Osteocyte (in vitro differentiated cells): ENCODE results near the gene ECHDC1. TPM values are rescaled to one million over a fixed set of nuclear protein-coding genes. Genes with fewer than 3 reads are reported as not detected.
"Not testable (repeated sequence)": the region's sequence is repeated elsewhere in the genome, so short reads cannot be mapped to it uniquely, and the experiment has no call there.

Experiments
- DNase-seq: peaks from one replicate; pipeline ENCODE4 v3.0.0; 2021; ENCODE audit warnings: mixed read lengths; ENCODE audit not compliant: unreplicated experiment; ENCODE audit errors: extremely low spot score
- H3K27ac Mint-ChIP-seq: one replicate; pipeline ENCODE4 v1.8.0; 2021; ENCODE audit warnings: mild to moderate bottlenecking, mixed read lengths; ENCODE audit not compliant: unreplicated experiment
- H3K27me3 Mint-ChIP-seq: one replicate; pipeline ENCODE4 v1.8.0; 2021; ENCODE audit warnings: mixed read lengths; ENCODE audit not compliant: unreplicated experiment
- H3K36me3 Mint-ChIP-seq: one replicate; pipeline ENCODE4 v1.8.0; 2021; ENCODE audit warnings: mixed read lengths; ENCODE audit not compliant: unreplicated experiment
- H3K4me1 Mint-ChIP-seq: one replicate; pipeline ENCODE4 v1.8.0; 2021; ENCODE audit warnings: mixed read lengths; ENCODE audit not compliant: unreplicated experiment
- H3K4me3 Mint-ChIP-seq: one replicate; pipeline ENCODE4 v1.8.0; 2021; ENCODE audit warnings: mild to moderate bottlenecking, moderate library complexity, mixed read lengths; ENCODE audit not compliant: unreplicated experiment
- H3K9me3 Mint-ChIP-seq: one replicate; pipeline ENCODE4 v1.8.0; 2021; ENCODE audit warnings: mixed read lengths; ENCODE audit not compliant: unreplicated experiment
- CTCF ChIP-seq: fragments of 200-600 bp; sonication (generic); IDR thresholded peaks from 2 replicates; pipeline ENCODE4 v1.5.0; 2021; ENCODE audit warnings: antibody characterized with exemption, mild to moderate bottlenecking, moderate library complexity
- total RNA-seq: library from RNA; stranded (reverse); gene quantifications from 2 replicates; pipeline ENCODE4 v1.2.1, GENCODE V29; 2021

ECHDC1 gene
- total RNA-seq, 1 donor from 2014 or later, result 47.2 TPM

- Mint-ChIP-seq H3K4me1 (peaks cover 6% of the 10 kb centered on the region), H3K9me3 (peaks cover 5% of the 10 kb centered on the region), H3K36me3 (peaks cover 8% of the 10 kb centered on the region), H3K4me3 (no peak overlapping the region), H3K27ac (no peak overlapping the region), H3K27me3 (no peaks in the 10 kb centered on the region)
- DNase-seq, result no peak
- TF ChIP-seq CTCF, result no peak
Measured at GRCh38 chr6:127342296-127342945, 988 bp downstream of the ECHDC1 start.

GRCh38 chr6:127341471-127342202 is 1.8 kb downstream of the ECHDC1 start:
- H3K27me3 Mint-ChIP-seq, result no peaks in the 10 kb centered on the region
- no peak for DNase-seq
- peaks cover 6% of the 10 kb centered on the region for H3K4me1 Mint-ChIP-seq
- no peak overlapping the region for H3K4me3 Mint-ChIP-seq
- no peak overlapping the region for H3K27ac Mint-ChIP-seq
- H3K36me3 Mint-ChIP-seq, result peaks cover 8% of the 10 kb centered on the region
- no peak for TF ChIP-seq CTCF
- H3K9me3 Mint-ChIP-seq, result peaks cover 3% of the 10 kb centered on the region

- no peak for TF ChIP-seq CTCF
- Mint-ChIP-seq H3K4me3 (no peak overlapping the region), H3K27ac (no peak overlapping the region), H3K9me3 (no peaks in the 10 kb centered on the region), H3K4me1 (peaks cover 6% of the 10 kb centered on the region), H3K36me3 (peaks cover 5% of the 10 kb centered on the region), H3K27me3 (no peaks in the 10 kb centered on the region)
- no peak for DNase-seq
Measured at GRCh38 chr6:127340171-127340570, 3.2 kb downstream of the ECHDC1 start.

GRCh38 chr6:127338936-127339335 is 4.5 kb downstream of the ECHDC1 start:
- no peaks in the 10 kb centered on the region for H3K9me3 Mint-ChIP-seq
- H3K4me1 Mint-ChIP-seq, result peaks cover 6% of the 10 kb centered on the region
- DNase-seq, result no peak
- no peak for TF ChIP-seq CTCF
- H3K4me3 Mint-ChIP-seq, result no peak overlapping the region
- peaks cover 5% of the 10 kb centered on the region for H3K36me3 Mint-ChIP-seq
- H3K27me3 Mint-ChIP-seq, result no peaks in the 10 kb centered on the region
- H3K27ac Mint-ChIP-seq, result no peak overlapping the region

- no peak for TF ChIP-seq CTCF
- no peaks in the 10 kb centered on the region for H3K27me3 Mint-ChIP-seq
- no peaks in the 10 kb centered on the region for H3K9me3 Mint-ChIP-seq
- peaks cover 5% of the 10 kb centered on the region for H3K4me1 Mint-ChIP-seq
- H3K36me3 Mint-ChIP-seq, result peaks cover 9% of the 10 kb centered on the region
- H3K27ac Mint-ChIP-seq, result no peak overlapping the region
- no peak overlapping the region for H3K4me3 Mint-ChIP-seq
- DNase-seq, result no peak
Measured at GRCh38 chr6:127332383-127332961, 10.9 kb downstream of the ECHDC1 start.

GRCh38 chr6:127331256-127331655 is 12.2 kb downstream of the ECHDC1 start:
- H3K4me1 Mint-ChIP-seq, H3K4me3 Mint-ChIP-seq: not testable (repeated sequence)

More at GRCh38 chr6:127331256-127331655, 12.2 kb downstream of the ECHDC1 start:
- H3K9me3 Mint-ChIP-seq, DNase-seq, H3K27me3 Mint-ChIP-seq, H3K27ac Mint-ChIP-seq: not testable (repeated sequence)
- peaks cover 10% of the 10 kb centered on the region for H3K36me3 Mint-ChIP-seq
